KOPT-K1 (cell line): ENCODE data around the gene SYNM.

ENCODE experiments used
- H3K27ac ChIP-seq: fragments of 200-600 bp; sonication (generic); 2 replicates; pipeline ENCODE4 v1.5.1; 2016; ENCODE audit warnings: antibody characterized with exemption, mild to moderate bottlenecking, low read depth, low read length; ENCODE audit not compliant: poor library complexity, severe bottlenecking
- H3K36me3 ChIP-seq: fragments of 200-600 bp; sonication (generic); 2 replicates; pipeline ENCODE4 v1.5.1; 2017; ENCODE audit warnings: antibody characterized with exemption, mild to moderate bottlenecking, low read length, moderate library complexity; ENCODE audit not compliant: insufficient read depth
- H3K9me3 ChIP-seq: fragments of 200-600 bp; sonication (generic); 2 replicates; pipeline ENCODE4 v1.5.1; 2017; ENCODE audit warnings: antibody characterized with exemption, low read length, mild to moderate bottlenecking; ENCODE audit not compliant: insufficient read depth, poor library complexity, severe bottlenecking

SYNM gene

GRCh38 chr15:99122831-99123712 is 18.2 kb downstream of the SYNM start:
- H3K27ac ChIP-seq = no peak overlapping the region
- H3K36me3 ChIP-seq = no peaks in the 10 kb centered on the region

DNA sequence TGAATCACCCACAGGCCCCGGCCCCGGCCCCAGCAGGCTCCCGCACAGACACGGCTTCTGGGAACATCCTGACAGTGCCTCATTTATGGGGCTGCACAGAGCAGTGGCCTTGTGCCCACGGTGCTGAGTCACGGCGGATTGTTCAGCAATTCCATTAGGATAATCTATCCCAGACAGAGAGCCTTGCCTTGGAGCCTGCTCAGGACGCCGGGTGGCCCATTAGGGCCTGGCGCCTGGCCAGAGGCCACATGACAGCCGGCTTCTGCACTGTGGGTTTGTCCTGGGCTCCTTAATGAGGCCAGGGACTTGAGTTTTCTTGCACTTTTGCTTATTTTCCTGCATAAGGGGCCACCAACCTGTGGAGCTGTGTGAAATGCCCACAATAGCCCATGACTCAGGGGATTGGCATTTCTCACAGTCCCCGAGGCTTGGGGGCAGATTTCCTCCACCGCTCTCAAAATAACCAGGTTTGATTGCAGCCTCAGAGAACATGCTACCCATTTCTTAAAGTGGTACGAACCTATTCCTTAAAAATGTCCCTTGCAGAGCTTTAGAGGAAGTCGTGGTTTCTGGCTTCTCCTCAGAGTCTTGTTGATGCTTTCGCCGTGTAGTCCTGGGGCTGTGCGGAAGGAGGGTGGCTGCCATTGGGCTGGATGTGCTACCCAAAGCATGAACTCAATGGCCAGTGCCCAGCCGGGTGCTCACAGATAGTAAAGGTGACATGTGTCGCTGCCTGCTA is 19.0 kb downstream of the SYNM start:
- Histone ChIP-seq H3K9me3 (no peaks in the 10 kb centered on the region), H3K27ac (no peak overlapping the region), H3K36me3 (no peaks in the 10 kb centered on the region)

More at GRCh38 chr15:99122831-99123712, 18.2 kb downstream of the SYNM start:
- no peaks in the 10 kb centered on the region for H3K9me3 ChIP-seq

- Histone ChIP-seq H3K9me3 (no peaks in the 10 kb centered on the region), H3K36me3 (no peaks in the 10 kb centered on the region), H3K27ac (no peak overlapping the region)
These were observed 19.8 kb downstream of the SYNM start for GRCh38 chr15:99124641-99125040.

GRCh38 chr15:99125061-99125891 is 20.4 kb downstream of the SYNM start:
- no peaks in the 10 kb centered on the region for H3K9me3 ChIP-seq
- no peaks in the 10 kb centered on the region for H3K36me3 ChIP-seq
- H3K27ac ChIP-seq = no peak overlapping the region

GRCh38 chr15:99126131-99126588 is 21.3 kb downstream of the SYNM start:
- H3K36me3 ChIP-seq = no peaks in the 10 kb centered on the region
- H3K9me3 ChIP-seq = no peaks in the 10 kb centered on the region
- no peak overlapping the region for H3K27ac ChIP-seq

DNA sequence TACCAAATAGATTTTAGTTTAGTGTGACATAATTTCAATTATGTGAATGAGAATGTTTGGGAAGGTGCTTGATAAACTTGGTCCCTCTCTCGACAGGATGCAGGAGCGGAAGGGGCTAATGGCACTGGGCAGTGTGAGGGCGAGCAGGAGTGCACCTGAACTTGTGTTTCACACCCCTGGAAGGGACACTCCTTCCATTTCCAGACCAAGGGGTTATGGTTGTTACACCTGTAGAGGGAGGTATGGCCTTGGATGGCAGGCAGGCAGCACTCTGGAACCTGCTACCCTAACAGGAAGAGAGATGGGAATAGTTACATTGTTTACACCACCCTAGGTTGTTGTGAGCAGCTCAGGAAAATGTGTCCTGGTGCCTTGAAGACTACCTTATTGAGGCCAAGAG is 22.1 kb downstream of the SYNM start:
- Histone ChIP-seq H3K9me3 (no peaks in the 10 kb centered on the region), H3K36me3 (no peaks in the 10 kb centered on the region), H3K27ac (no peak overlapping the region)

DNA sequence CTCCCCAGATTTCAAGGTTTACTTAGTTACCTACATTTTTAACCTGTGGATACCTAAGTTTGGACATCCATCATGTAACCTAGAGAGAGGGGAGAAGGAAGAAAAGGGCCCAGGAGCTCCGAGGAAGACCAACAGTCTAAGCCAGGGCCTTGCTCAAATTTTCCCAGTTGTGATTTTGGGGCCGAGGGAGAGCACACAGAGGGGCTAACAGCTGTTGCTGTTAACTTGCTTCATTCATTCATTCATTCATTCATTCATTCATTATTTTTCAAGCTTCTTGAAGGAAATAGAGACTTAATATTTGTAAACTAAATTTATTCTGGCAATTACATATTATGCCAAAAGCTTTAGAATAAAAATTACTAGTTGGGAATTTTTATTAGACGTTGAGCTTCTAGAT is 22.9 kb downstream of the SYNM start:
- H3K36me3 ChIP-seq = no peaks in the 10 kb centered on the region

DNA sequence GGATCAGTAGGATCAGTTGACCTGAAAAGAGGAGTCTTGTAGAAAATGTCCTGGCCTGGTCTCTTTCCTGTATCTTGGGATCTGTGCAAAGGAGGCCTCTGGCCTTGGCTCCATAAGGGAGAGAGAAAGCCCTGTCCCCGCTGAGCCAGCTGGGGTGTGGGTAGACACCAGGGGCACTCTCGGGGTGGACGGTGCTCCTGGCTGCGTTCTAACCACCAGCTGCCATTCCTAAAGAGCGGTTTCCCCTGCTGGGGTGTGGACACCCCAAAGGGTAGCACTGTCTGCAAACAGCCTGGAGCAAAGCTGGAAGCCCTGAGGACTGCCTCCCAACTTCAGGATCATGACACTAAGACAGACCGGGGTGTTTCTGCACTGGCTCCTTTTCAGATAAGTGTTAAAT is 23.5 kb downstream of the SYNM start:
- H3K36me3 ChIP-seq = no peaks in the 10 kb centered on the region
- H3K27ac ChIP-seq = no peak overlapping the region
- no peaks in the 10 kb centered on the region for H3K9me3 ChIP-seq

More for the DNA sequence above, 22.9 kb downstream of the SYNM start:
- H3K27ac ChIP-seq = no peak overlapping the region
- no peaks in the 10 kb centered on the region for H3K9me3 ChIP-seq

DNA sequence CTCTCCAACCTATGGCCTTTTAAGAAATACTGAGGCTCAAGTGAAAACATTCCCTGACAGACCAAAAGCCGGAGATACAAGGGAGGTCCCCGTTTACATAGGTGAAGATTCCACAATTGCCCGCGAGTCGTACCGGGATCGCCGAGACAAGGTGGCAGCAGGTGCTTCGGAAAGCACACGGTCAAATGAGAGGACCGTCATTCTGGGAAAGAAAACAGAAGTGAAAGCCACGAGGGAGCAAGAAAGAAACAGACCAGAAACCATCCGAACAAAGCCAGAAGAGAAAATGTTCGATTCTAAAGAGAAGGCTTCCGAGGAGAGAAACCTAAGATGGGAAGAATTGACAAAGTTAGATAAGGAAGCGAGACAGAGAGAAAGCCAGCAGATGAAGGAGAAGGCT is 24.8 kb downstream of the SYNM start:
- H3K27ac ChIP-seq = no peak overlapping the region
- H3K36me3 ChIP-seq = no peaks in the 10 kb centered on the region
- H3K9me3 ChIP-seq = no peaks in the 10 kb centered on the region

DNA sequence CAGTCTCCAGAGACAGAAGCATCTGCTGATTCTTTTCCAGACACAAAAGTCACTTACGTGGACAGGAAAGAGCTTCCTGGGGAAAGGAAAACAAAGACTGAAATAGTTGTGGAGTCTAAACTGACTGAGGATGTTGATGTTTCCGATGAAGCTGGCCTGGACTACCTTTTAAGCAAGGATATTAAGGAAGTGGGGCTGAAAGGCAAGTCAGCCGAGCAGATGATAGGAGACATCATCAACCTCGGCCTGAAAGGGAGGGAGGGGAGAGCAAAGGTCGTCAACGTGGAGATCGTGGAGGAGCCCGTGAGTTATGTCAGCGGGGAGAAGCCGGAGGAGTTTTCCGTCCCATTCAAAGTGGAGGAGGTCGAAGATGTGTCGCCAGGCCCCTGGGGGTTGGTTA is 25.4 kb downstream of the SYNM start:
- Histone ChIP-seq H3K36me3 (no peaks in the 10 kb centered on the region), H3K9me3 (no peaks in the 10 kb centered on the region), H3K27ac (no peak overlapping the region)

GRCh38 chr15:99130765-99131440 is 26.0 kb downstream of the SYNM start:
- H3K9me3 ChIP-seq = no peaks in the 10 kb centered on the region
- no peak overlapping the region for H3K27ac ChIP-seq
- no peaks in the 10 kb centered on the region for H3K36me3 ChIP-seq

GRCh38 chr15:99131441-99132023 is 26.7 kb downstream of the SYNM start:
- no peaks in the 10 kb centered on the region for H3K9me3 ChIP-seq
- no peak overlapping the region for H3K27ac ChIP-seq
- no peaks in the 10 kb centered on the region for H3K36me3 ChIP-seq

DNA sequence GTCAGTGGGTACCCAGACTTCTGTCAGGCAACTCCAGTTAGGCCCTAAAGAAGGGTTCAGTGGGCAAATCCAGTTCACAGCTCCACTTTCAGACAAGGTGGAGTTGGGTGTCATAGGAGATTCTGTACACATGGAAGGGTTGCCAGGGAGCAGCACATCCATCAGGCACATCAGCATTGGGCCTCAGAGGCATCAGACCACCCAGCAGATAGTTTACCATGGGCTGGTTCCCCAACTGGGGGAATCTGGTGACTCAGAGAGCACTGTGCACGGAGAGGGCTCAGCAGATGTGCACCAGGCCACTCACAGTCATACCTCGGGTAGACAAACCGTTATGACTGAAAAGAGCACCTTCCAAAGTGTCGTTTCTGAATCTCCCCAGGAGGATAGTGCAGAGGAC is 27.2 kb downstream of the SYNM start:
- H3K27ac ChIP-seq = no peak overlapping the region
- H3K36me3 ChIP-seq = no peaks in the 10 kb centered on the region
- no peaks in the 10 kb centered on the region for H3K9me3 ChIP-seq

- Histone ChIP-seq H3K27ac (no peak overlapping the region), H3K36me3 (no peaks in the 10 kb centered on the region), H3K9me3 (no peaks in the 10 kb centered on the region)
These were observed 27.9 kb downstream of the SYNM start for GRCh38 chr15:99132634-99133287.
